ENCODE data around the gene SCLY. TPM values are rescaled to one million over a fixed set of nuclear protein-coding genes. Genes with fewer than 3 reads are reported as not detected.

SCLY gene
- total and polyA plus RNA-seq, 2 donors (not counting 1 experiment from before 2014, with no cell fraction given): 16.4 to 42.4 TPM

DNA sequence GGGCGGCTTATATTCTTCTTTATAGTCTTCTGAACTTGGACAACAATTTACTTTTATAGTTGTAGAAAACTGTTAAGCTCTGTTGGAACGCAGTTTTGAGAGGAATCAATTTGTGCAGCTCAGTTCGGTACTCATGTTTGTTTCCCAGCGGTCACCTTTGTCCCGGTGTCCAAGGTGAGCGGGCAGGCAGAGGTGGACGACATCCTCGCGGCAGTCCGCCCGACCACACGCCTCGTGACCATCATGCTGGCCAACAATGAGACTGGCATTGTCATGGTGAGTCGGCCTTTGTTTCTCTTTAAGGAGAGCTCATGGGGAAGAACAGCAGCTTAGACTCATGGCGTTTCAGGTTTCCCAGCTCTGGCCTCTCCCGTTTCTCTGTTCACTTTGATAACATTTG lies 20.8 kb downstream of the SCLY start:
- CTCF ChIA-PET: no interaction called here
- H3K27me3 Mint-ChIP-seq: no peaks in the 10 kb centered on the region
- 98% methylated on average over 15 of the region's 16 CpGs for WGBS (ENCODE audit: insufficient coverage)

DNA sequence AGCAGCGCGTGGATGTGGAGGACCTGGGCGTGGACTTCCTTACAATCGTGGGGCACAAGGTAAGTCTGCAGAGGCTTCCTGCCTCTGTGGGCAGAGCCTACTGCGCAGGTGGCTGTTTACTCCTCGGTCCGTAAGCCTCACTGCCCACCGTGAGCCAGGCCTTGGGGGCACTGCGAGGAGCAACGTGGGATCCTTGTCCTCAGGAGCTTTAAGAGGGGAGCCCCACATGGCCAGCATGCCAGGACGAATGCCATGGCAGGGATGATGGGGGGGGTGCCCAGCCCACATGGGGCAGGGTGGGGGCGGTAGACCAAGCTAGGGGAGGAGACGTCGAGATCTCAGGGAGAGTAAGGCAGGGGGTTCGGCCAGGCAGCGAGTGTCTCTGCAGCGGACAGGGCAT lies 21.4 kb downstream of the SCLY start:
- H3K4me2 ChIP-seq (replicated peaks; ENCODE audit: low read depth, low read length, poor library complexity, severe bottlenecking): no peak overlapping the region
- no peak overlapping the region for H2AFZ ChIP-seq (ENCODE audit: insufficient read depth, low read depth, low read length, poor library complexity, severe bottlenecking)
- H3K4me1 Mint-ChIP-seq: peaks cover 3% of the 10 kb centered on the region
- TF ChIP-seq, protein P1, sequence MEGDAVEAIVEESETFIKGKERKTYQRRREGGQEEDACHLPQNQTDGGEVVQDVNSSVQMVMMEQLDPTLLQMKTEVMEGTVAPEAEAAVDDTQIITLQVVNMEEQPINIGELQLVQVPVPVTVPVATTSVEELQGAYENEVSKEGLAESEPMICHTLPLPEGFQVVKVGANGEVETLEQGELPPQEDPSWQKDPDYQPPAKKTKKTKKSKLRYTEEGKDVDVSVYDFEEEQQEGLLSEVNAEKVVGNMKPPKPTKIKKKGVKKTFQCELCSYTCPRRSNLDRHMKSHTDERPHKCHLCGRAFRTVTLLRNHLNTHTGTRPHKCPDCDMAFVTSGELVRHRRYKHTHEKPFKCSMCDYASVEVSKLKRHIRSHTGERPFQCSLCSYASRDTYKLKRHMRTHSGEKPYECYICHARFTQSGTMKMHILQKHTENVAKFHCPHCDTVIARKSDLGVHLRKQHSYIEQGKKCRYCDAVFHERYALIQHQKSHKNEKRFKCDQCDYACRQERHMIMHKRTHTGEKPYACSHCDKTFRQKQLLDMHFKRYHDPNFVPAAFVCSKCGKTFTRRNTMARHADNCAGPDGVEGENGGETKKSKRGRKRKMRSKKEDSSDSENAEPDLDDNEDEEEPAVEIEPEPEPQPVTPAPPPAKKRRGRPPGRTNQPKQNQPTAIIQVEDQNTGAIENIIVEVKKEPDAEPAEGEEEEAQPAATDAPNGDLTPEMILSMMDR (IDR thresholded peaks at IDR 0.05): no peak
- ATAC-seq (ENCODE audit: low read depth) (no peak), DNase-seq (no peak)
- intact Hi-C loops (cut with micrococcal nuclease): no loop called here
- H3K4me3 Mint-ChIP-seq: no peak overlapping the region
- no peaks in the 10 kb centered on the region for H3K9me3 Mint-ChIP-seq (ENCODE audit: insufficient read depth)
- no peaks in the 10 kb centered on the region for H4K20me1 ChIP-seq (ENCODE audit: control insufficient read depth, insufficient read depth, low read length, poor library complexity, severe bottlenecking)
- no peaks in the 10 kb centered on the region for H3K27me3 ChIP-seq (replicated peaks in 1 of 4; ENCODE audit: control extremely low read depth in 1 of 4, control insufficient read depth in 3 of 4, insufficient read depth in 4 of 4, low read length in 3 of 4)
- ChIA-PET POLR2A (no interaction called here), CTCF (no interaction called here)
- no peak overlapping the region for H3K9ac ChIP-seq (ENCODE audit: low read length)
- no peaks in the 10 kb centered on the region for H3K9me3 ChIP-seq (ENCODE audit: control extremely low read depth in 1 of 3, control insufficient read depth in 2 of 3, insufficient read depth in 1 of 3, low read length in 2 of 3)
- H3K4me3 ChIP-seq (ENCODE audit: control extremely low read depth in 1 of 5, extremely low read depth in 1 of 5, insufficient read depth in 1 of 5, low read depth in 2 of 5, low read length in 4 of 5): no peak overlapping the region
- H3K27ac ChIP-seq (ENCODE audit: low read length in 2 of 2): no peak overlapping the region
- peaks cover 0 to 35% of the 10 kb centered on the region in 2 experiments for H3K36me3 ChIP-seq (replicated peaks in 1 of 2; ENCODE audit: control extremely low read depth in 1 of 2, control insufficient read depth in 1 of 2, extremely low read depth in 1 of 2, insufficient read depth in 2 of 2, low read length in 1 of 2)
- no peak overlapping the region for H3K27ac Mint-ChIP-seq
- no peaks in the 10 kb centered on the region for H3K27me3 Mint-ChIP-seq
- peaks cover 1 to 3% of the 10 kb centered on the region in 2 donors for H3K4me1 ChIP-seq (ENCODE audit: control insufficient read depth in 2 of 2, insufficient read depth in 2 of 2, low read length in 2 of 2)
- peaks cover 3% of the 10 kb centered on the region for H3K79me2 ChIP-seq (ENCODE audit: control insufficient read depth, insufficient read depth, low read length)
- 97% methylated on average over 17 of the region's 17 CpGs for whole genome bisulfite sequencing (ENCODE audit: insufficient coverage)

More for the DNA sequence above, 20.8 kb downstream of the SCLY start:
- Histone ChIP-seq H3K27ac (ENCODE audit: low read length in 2 of 2) (no peak overlapping the region), H3K27me3 (replicated peaks in 1 of 4; ENCODE audit: control extremely low read depth in 1 of 4, control insufficient read depth in 3 of 4, insufficient read depth in 4 of 4, low read length in 3 of 4) (no peaks in the 10 kb centered on the region), H3K9me3 (ENCODE audit: control extremely low read depth in 1 of 3, control insufficient read depth in 2 of 3, insufficient read depth in 1 of 3, low read length in 2 of 3) (no peaks in the 10 kb centered on the region), H3K9ac (ENCODE audit: low read length) (no peak overlapping the region), H3K4me1 (ENCODE audit: control insufficient read depth in 2 of 2, insufficient read depth in 2 of 2, low read length in 2 of 2) (no peaks in the 10 kb centered on the region), H3K4me2 (replicated peaks; ENCODE audit: low read depth, low read length, poor library complexity, severe bottlenecking) (no peak overlapping the region), H3K36me3 (replicated peaks in 1 of 2; ENCODE audit: control extremely low read depth in 1 of 2, control insufficient read depth in 1 of 2, extremely low read depth in 1 of 2, insufficient read depth in 2 of 2, low read length in 1 of 2) (peaks cover 0 to 35% of the 10 kb centered on the region in 2 experiments), H2AFZ (ENCODE audit: insufficient read depth, low read depth, low read length, poor library complexity, severe bottlenecking) (no peak overlapping the region), H3K79me2 (ENCODE audit: control insufficient read depth, insufficient read depth, low read length) (peaks cover 3% of the 10 kb centered on the region), H4K20me1 (ENCODE audit: control insufficient read depth, insufficient read depth, low read length, poor library complexity, severe bottlenecking) (no peaks in the 10 kb centered on the region), H3K4me3 (ENCODE audit: control extremely low read depth in 1 of 5, extremely low read depth in 1 of 5, insufficient read depth in 1 of 5, low read depth in 2 of 5, low read length in 4 of 5) (no peak overlapping the region)
- ATAC-seq (ENCODE audit: low read depth) (no peak), DNase-seq (no peak)
- no peak overlapping the region for H3K27ac Mint-ChIP-seq
- no peaks in the 10 kb centered on the region for H3K9me3 Mint-ChIP-seq (ENCODE audit: insufficient read depth)
- no peak for TF ChIP-seq EZH2 (IDR thresholded peaks at IDR 0.05; ENCODE audit: borderline replicate concordance, insufficient read depth, low read depth, low read length, poor library complexity, severe bottlenecking)
- TF ChIP-seq, protein P1 (IDR thresholded peaks at IDR 0.05): no peak
- POLR2A ChIA-PET: no interaction called here
- H3K4me1 Mint-ChIP-seq: no peaks in the 10 kb centered on the region
- no peak overlapping the region for H3K4me3 Mint-ChIP-seq
- intact Hi-C loops (cut with micrococcal nuclease): no loop called here
